ENCODE measurements around the gene FLACC1.
"Not testable (repeated sequence)": the region's sequence is repeated elsewhere in the genome, so short reads cannot be mapped to it uniquely, and the experiment has no call there.

FLACC1 gene

GRCh38 chr2:201369775-201370174 lies 12.6 kb upstream of the FLACC1 start:
- H3K27ac ChIP-seq (ENCODE audit: low read length) = no peak overlapping the region
- H3K9ac ChIP-seq (ENCODE audit: low read length in 2 of 2) = no peak overlapping the region
- no peaks in the 10 kb centered on the region for H3K4me1 ChIP-seq (ENCODE audit: control insufficient read depth, insufficient read depth, low read length)
- peaks cover 0 to 2% of the 10 kb centered on the region in 2 donors for H3K36me3 ChIP-seq (ENCODE audit: control insufficient read depth in 2 of 2, insufficient read depth in 2 of 2, low read length in 2 of 2)
- H3K4me3 ChIP-seq (ENCODE audit: low read length in 2 of 2) = no peak overlapping the region
- no peaks in the 10 kb centered on the region for H3K9me3 ChIP-seq (ENCODE audit: control insufficient read depth in 2 of 2, low read length in 2 of 2)
- no peaks in the 10 kb centered on the region for H3K27me3 ChIP-seq (ENCODE audit: control insufficient read depth in 1 of 2, insufficient read depth in 2 of 2, low read length in 2 of 2)

DNA sequence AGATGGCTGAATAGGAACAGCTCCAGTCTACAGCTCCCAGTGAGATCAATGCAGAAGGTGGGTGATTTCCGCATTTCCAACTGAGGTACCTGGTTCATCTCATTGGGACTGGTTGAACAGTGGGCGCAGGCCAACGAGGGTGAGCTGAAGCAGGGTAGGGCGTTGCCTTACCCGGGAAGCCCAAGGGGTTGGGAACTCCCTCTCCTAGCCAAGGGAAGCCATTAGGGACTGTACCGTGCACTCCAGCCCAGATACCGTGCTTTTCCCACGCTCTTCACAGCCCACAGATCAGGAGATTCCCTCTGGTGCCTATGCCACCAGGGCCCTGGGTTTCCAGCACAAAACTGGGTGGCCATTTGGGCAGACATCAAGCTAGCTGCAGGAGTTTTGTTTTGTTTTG lies 12.2 kb upstream of the FLACC1 start:
- not testable (repeated sequence) for H3K4me3 ChIP-seq (ENCODE audit: low read length in 2 of 2); H3K4me1 ChIP-seq (ENCODE audit: control insufficient read depth, insufficient read depth, low read length); H3K36me3 ChIP-seq (ENCODE audit: control insufficient read depth in 2 of 2, insufficient read depth in 2 of 2, low read length in 2 of 2); H3K27me3 ChIP-seq (ENCODE audit: control insufficient read depth in 1 of 2, insufficient read depth in 2 of 2, low read length in 2 of 2); H3K9ac ChIP-seq (ENCODE audit: low read length in 2 of 2); H3K9me3 ChIP-seq (ENCODE audit: control insufficient read depth in 2 of 2, low read length in 2 of 2); H3K27ac ChIP-seq (ENCODE audit: low read length)

- H3K36me3 ChIP-seq (ENCODE audit: control insufficient read depth in 2 of 2, insufficient read depth in 2 of 2, low read length in 2 of 2) = peaks cover 4 to 12% of the 10 kb centered on the region in 2 donors
- no peak overlapping the region for H3K27ac ChIP-seq (ENCODE audit: low read length)
- no peaks in the 10 kb centered on the region for H3K9me3 ChIP-seq (ENCODE audit: control insufficient read depth in 2 of 2, low read length in 2 of 2)
- no peak overlapping the region for H3K9ac ChIP-seq (ENCODE audit: low read length in 2 of 2)
- no peak overlapping the region for H3K4me3 ChIP-seq (ENCODE audit: low read length in 2 of 2)
- H3K27me3 ChIP-seq (ENCODE audit: control insufficient read depth in 1 of 2, insufficient read depth in 2 of 2, low read length in 2 of 2) = no peaks in the 10 kb centered on the region
- no peaks in the 10 kb centered on the region for H3K4me1 ChIP-seq (ENCODE audit: control insufficient read depth, insufficient read depth, low read length)
Measured at GRCh38 chr2:201366146-201366545, 9.0 kb upstream of the FLACC1 start.

- H3K36me3 ChIP-seq (ENCODE audit: control insufficient read depth in 2 of 2, insufficient read depth in 2 of 2, low read length in 2 of 2) = peaks cover 6 to 16% of the 10 kb centered on the region in 2 donors
- H3K4me3 ChIP-seq (ENCODE audit: low read length in 2 of 2) = no peak overlapping the region
- no peaks in the 10 kb centered on the region for H3K27me3 ChIP-seq (ENCODE audit: control insufficient read depth in 1 of 2, insufficient read depth in 2 of 2, low read length in 2 of 2)
- H3K27ac ChIP-seq (ENCODE audit: low read length) = no peak overlapping the region
- no peaks in the 10 kb centered on the region for H3K4me1 ChIP-seq (ENCODE audit: control insufficient read depth, insufficient read depth, low read length)
- H3K9ac ChIP-seq (ENCODE audit: low read length in 2 of 2) = no peak overlapping the region
- H3K9me3 ChIP-seq (ENCODE audit: control insufficient read depth in 2 of 2, low read length in 2 of 2) = no peaks in the 10 kb centered on the region
Measured at GRCh38 chr2:201363857-201364560, 6.9 kb upstream of the FLACC1 start.

- no peak overlapping the region for H3K4me3 ChIP-seq (ENCODE audit: low read length in 2 of 2)
- H3K9me3 ChIP-seq (ENCODE audit: control insufficient read depth in 2 of 2, low read length in 2 of 2) = no peaks in the 10 kb centered on the region
- H3K27ac ChIP-seq (ENCODE audit: low read length) = no peak overlapping the region
- H3K4me1 ChIP-seq (ENCODE audit: control insufficient read depth, insufficient read depth, low read length) = no peaks in the 10 kb centered on the region
- peaks cover 6 to 19% of the 10 kb centered on the region in 2 donors for H3K36me3 ChIP-seq (ENCODE audit: control insufficient read depth in 2 of 2, insufficient read depth in 2 of 2, low read length in 2 of 2)
- H3K9ac ChIP-seq (ENCODE audit: low read length in 2 of 2) = no peak overlapping the region
- no peaks in the 10 kb centered on the region for H3K27me3 ChIP-seq (ENCODE audit: control insufficient read depth in 1 of 2, insufficient read depth in 2 of 2, low read length in 2 of 2)
Measured at GRCh38 chr2:201362396-201362795, 5.3 kb upstream of the FLACC1 start.

GRCh38 chr2:201361078-201361733 lies 4.1 kb upstream of the FLACC1 start:
- no peak overlapping the region for H3K9ac ChIP-seq (ENCODE audit: low read length in 2 of 2)

GRCh38 chr2:201360256-201360655 lies 3.1 kb upstream of the FLACC1 start:
- Histone ChIP-seq H3K4me3 (ENCODE audit: low read length in 2 of 2) (no peak overlapping the region), H3K27me3 (ENCODE audit: control insufficient read depth in 1 of 2, insufficient read depth in 2 of 2, low read length in 2 of 2) (no peaks in the 10 kb centered on the region), H3K27ac (ENCODE audit: low read length) (no peak overlapping the region), H3K4me1 (ENCODE audit: control insufficient read depth, insufficient read depth, low read length) (peaks cover 4% of the 10 kb centered on the region), H3K9ac (ENCODE audit: low read length in 2 of 2) (no peak overlapping the region), H3K36me3 (ENCODE audit: control insufficient read depth in 2 of 2, insufficient read depth in 2 of 2, low read length in 2 of 2) (peaks cover 6 to 19% of the 10 kb centered on the region in 2 donors), H3K9me3 (ENCODE audit: control insufficient read depth in 2 of 2, low read length in 2 of 2) (no peaks in the 10 kb centered on the region)

More at GRCh38 chr2:201361078-201361733, 4.1 kb upstream of the FLACC1 start:
- Histone ChIP-seq H3K27ac (ENCODE audit: low read length) (no peak overlapping the region), H3K4me1 (ENCODE audit: control insufficient read depth, insufficient read depth, low read length) (peaks cover 4% of the 10 kb centered on the region), H3K9me3 (ENCODE audit: control insufficient read depth in 2 of 2, low read length in 2 of 2) (no peaks in the 10 kb centered on the region), H3K4me3 (ENCODE audit: low read length in 2 of 2) (no peak overlapping the region), H3K36me3 (ENCODE audit: control insufficient read depth in 2 of 2, insufficient read depth in 2 of 2, low read length in 2 of 2) (peaks cover 6 to 19% of the 10 kb centered on the region in 2 donors), H3K27me3 (ENCODE audit: control insufficient read depth in 1 of 2, insufficient read depth in 2 of 2, low read length in 2 of 2) (no peaks in the 10 kb centered on the region)

- H3K9ac ChIP-seq (ENCODE audit: low read length in 2 of 2) = no peak overlapping the region
- H3K9me3 ChIP-seq (ENCODE audit: control insufficient read depth in 2 of 2, low read length in 2 of 2) = no peaks in the 10 kb centered on the region
- H3K4me1 ChIP-seq (ENCODE audit: control insufficient read depth, insufficient read depth, low read length) = peaks cover 4% of the 10 kb centered on the region
- no peaks in the 10 kb centered on the region for H3K27me3 ChIP-seq (ENCODE audit: control insufficient read depth in 1 of 2, insufficient read depth in 2 of 2, low read length in 2 of 2)
- no peak overlapping the region for H3K4me3 ChIP-seq (ENCODE audit: low read length in 2 of 2)
- H3K27ac ChIP-seq (ENCODE audit: low read length) = no peak overlapping the region
- H3K36me3 ChIP-seq (ENCODE audit: control insufficient read depth in 2 of 2, insufficient read depth in 2 of 2, low read length in 2 of 2) = peaks cover 6 to 19% of the 10 kb centered on the region in 2 donors
Measured at GRCh38 chr2:201358684-201359083, 1.5 kb upstream of the FLACC1 start.

DNA sequence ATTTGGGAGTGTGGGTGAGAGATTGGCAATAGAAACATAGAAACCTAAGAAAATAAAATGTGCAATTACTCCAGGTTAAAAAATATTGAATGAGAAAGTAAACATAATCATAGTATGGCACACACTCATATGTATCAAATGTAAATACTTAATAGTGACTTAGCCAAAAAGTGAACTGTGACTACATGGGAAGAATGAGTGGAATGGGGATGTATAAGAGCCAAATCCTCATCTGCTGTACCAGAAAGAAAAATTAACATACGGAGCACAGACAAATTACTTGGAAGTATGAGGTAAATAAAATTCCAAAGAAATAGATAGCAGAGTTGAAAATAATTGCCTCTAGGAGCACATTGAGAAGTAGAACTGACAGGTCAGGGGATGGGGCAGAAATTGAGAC lies 4.0 kb downstream of the FLACC1 start:
- H3K27ac ChIP-seq (ENCODE audit: low read length) = peak overlapping the region; percentile 3
- H3K36me3 ChIP-seq (ENCODE audit: control insufficient read depth in 2 of 2, insufficient read depth in 2 of 2, low read length in 2 of 2) = peaks cover 0 to 2% of the 10 kb centered on the region in 2 donors
- no peak overlapping the region for H3K9ac ChIP-seq (ENCODE audit: low read length in 2 of 2)
- H3K9me3 ChIP-seq (ENCODE audit: control insufficient read depth in 2 of 2, low read length in 2 of 2) = no peaks in the 10 kb centered on the region
- H3K27me3 ChIP-seq (ENCODE audit: control insufficient read depth in 1 of 2, insufficient read depth in 2 of 2, low read length in 2 of 2) = no peaks in the 10 kb centered on the region
- H3K4me3 ChIP-seq (ENCODE audit: low read length in 2 of 2) = no peak overlapping the region
- peaks cover 4% of the 10 kb centered on the region for H3K4me1 ChIP-seq (ENCODE audit: control insufficient read depth, insufficient read depth, low read length)

DNA sequence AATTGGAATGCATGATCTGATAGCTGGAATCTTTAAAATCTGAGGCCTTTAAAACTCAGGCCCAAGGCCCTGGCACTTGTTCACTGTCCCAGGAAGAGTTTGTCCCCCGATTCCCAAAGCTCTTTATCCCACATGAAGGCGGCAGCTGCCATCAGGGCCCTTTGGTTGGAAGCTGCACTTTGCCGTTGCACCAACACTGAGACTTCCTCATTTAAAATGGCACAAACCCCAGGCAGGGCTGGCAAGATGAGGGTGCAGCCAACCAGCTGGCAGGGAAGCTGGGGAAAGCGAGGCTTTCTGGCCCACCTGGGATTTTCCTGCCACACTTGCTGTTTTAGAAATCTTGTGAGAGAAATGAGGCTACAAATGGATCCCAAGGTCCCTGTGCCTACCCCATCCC lies 6.3 kb downstream of the FLACC1 start:
- Histone ChIP-seq H3K27me3 (ENCODE audit: control insufficient read depth in 1 of 2, insufficient read depth in 2 of 2, low read length in 2 of 2) (no peaks in the 10 kb centered on the region), H3K4me1 (ENCODE audit: control insufficient read depth, insufficient read depth, low read length) (no peaks in the 10 kb centered on the region), H3K9me3 (ENCODE audit: control insufficient read depth in 2 of 2, low read length in 2 of 2) (no peaks in the 10 kb centered on the region), H3K27ac (ENCODE audit: low read length) (no peak overlapping the region), H3K4me3 (ENCODE audit: low read length in 2 of 2) (no peak overlapping the region), H3K9ac (ENCODE audit: low read length in 2 of 2) (no peak overlapping the region), H3K36me3 (ENCODE audit: control insufficient read depth in 2 of 2, insufficient read depth in 2 of 2, low read length in 2 of 2) (peaks cover 0 to 2% of the 10 kb centered on the region in 2 donors)

DNA sequence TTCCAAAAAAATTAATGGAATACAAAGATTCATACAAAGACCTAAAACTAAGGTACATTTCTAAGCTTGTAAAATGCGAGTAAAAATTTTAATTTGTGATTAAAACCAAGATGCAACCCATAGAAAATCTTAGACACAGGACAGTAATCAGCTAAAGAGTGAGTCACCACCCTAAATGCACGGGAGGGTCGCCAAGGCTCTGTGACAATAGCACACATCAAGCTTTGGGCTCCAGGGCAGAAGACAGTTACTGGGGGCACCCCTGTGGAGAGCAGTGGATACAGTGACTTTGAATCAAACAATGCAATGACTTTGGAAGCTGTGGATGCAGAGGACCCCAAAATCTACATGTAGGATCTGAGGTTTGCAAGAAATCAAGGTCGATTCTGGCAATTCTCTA lies 7.5 kb downstream of the FLACC1 start:
- no peak overlapping the region for H3K27ac ChIP-seq (ENCODE audit: low read length)
- H3K9me3 ChIP-seq (ENCODE audit: control insufficient read depth in 2 of 2, low read length in 2 of 2) = no peaks in the 10 kb centered on the region

More for the DNA sequence above, 7.5 kb downstream of the FLACC1 start:
- Histone ChIP-seq H3K4me3 (ENCODE audit: low read length in 2 of 2) (no peak overlapping the region), H3K27me3 (ENCODE audit: control insufficient read depth in 1 of 2, insufficient read depth in 2 of 2, low read length in 2 of 2) (no peaks in the 10 kb centered on the region), H3K9ac (ENCODE audit: low read length in 2 of 2) (no peak overlapping the region), H3K36me3 (ENCODE audit: control insufficient read depth in 2 of 2, insufficient read depth in 2 of 2, low read length in 2 of 2) (peaks cover 0 to 6% of the 10 kb centered on the region in 2 donors), H3K4me1 (ENCODE audit: control insufficient read depth, insufficient read depth, low read length) (no peaks in the 10 kb centered on the region)
